Measurements from ENCODE around the gene UTP15.

DNA sequence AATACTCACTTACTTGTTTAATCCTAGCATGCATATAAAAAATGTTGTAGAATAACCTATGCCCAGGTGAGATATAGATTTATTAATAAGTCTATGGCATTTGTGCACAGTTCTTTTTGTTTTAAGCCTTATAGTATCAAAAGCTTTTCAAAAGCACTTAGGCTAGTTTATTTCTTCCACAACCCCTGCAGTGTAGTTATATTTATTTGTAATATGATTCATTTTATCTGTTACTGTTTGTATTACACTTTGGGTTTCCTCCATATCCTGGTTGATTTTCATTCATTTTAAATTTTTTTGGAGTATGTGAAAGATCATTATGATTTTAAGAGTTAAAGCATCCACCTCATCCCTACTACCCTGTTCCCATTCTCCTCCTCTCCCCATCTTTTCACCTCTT lies 41.7 kb downstream of the UTP15 start:
- no peak for TF ChIP-seq EZH2phosphoT487 (IDR thresholded peaks at IDR 0.05; ENCODE audit: borderline replicate concordance, low read depth)
- TF ChIP-seq MXI1 (IDR thresholded peaks at IDR 0.05; ENCODE audit: low read depth, low read length) = no peak
- TF ChIP-seq YY1 (IDR thresholded peaks at IDR 0.05; ENCODE audit: low read depth) = no peak
- no peak for TF ChIP-seq SIN3A (IDR thresholded peaks at IDR 0.05; ENCODE audit: borderline replicate concordance, low read depth, low read length)
- TF ChIP-seq CHD2 (IDR thresholded peaks at IDR 0.05; ENCODE audit: low read length, partially characterized antibody) = no peak
- TF ChIP-seq POLR2AphosphoS5 (IDR thresholded peaks at IDR 0.05; ENCODE audit: low read depth, low read length) = no peak
- TF ChIP-seq, protein P1, sequence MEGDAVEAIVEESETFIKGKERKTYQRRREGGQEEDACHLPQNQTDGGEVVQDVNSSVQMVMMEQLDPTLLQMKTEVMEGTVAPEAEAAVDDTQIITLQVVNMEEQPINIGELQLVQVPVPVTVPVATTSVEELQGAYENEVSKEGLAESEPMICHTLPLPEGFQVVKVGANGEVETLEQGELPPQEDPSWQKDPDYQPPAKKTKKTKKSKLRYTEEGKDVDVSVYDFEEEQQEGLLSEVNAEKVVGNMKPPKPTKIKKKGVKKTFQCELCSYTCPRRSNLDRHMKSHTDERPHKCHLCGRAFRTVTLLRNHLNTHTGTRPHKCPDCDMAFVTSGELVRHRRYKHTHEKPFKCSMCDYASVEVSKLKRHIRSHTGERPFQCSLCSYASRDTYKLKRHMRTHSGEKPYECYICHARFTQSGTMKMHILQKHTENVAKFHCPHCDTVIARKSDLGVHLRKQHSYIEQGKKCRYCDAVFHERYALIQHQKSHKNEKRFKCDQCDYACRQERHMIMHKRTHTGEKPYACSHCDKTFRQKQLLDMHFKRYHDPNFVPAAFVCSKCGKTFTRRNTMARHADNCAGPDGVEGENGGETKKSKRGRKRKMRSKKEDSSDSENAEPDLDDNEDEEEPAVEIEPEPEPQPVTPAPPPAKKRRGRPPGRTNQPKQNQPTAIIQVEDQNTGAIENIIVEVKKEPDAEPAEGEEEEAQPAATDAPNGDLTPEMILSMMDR (IDR thresholded peaks at IDR 0.05) = no peak
- TF ChIP-seq, protein P2, sequence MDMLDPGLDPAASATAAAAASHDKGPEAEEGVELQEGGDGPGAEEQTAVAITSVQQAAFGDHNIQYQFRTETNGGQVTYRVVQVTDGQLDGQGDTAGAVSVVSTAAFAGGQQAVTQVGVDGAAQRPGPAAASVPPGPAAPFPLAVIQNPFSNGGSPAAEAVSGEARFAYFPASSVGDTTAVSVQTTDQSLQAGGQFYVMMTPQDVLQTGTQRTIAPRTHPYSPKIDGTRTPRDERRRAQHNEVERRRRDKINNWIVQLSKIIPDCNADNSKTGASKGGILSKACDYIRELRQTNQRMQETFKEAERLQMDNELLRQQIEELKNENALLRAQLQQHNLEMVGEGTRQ (IDR thresholded peaks at IDR 0.05; ENCODE audit: borderline replicate concordance, low read depth, low read length) = no peak
- TF ChIP-seq EP300 (IDR thresholded peaks at IDR 0.05; ENCODE audit: borderline replicate concordance in 1 of 2, low read depth in 1 of 2, low read length in 1 of 2) = no peak
- TF ChIP-seq GATA2 (CRISPR knock-in tag; IDR thresholded peaks at IDR 0.05) = no peak
